SK-N-MC (cell line): ENCODE data around the gene C11orf98.
A peak's percentile ranks its signal among the peaks of the same experiment; 100 is the strongest.

ENCODE experiments used
- EZH2 ChIP-seq: fragments of 200-600 bp; sonication (generic); IDR thresholded peaks from one replicate; pipeline ENCODE4 v1.6.1; 2017; ENCODE audit warnings: antibody characterized with exemption
- POLR2AphosphoS5 ChIP-seq: IDR thresholded peaks from 2 replicates; pipeline ENCODE4 v1.6.1; 2012; ENCODE audit warnings: mild to moderate bottlenecking, low read depth, low read length, borderline replicate concordance

- TF ChIP-seq EZH2: no peak
- peak; percentile 49; the same call in 1 of the 2 replicates for TF ChIP-seq POLR2AphosphoS5
Observed at GRCh38 chr11:62707277-62707861, 42.4 kb upstream of the C11orf98 start, which contains the start of the genes BSCL2 and GNG3.
